GM12878 (cell line): ENCODE measurements around the gene TTLL7. TPM values are rescaled to one million over a fixed set of nuclear protein-coding genes. Genes with fewer than 3 reads are reported as not detected.

Source experiments
- ATAC-seq: fragments of 200-7000 bp; cut with Tn5 transposase; 3 replicates; pipeline ENCODE4 v1.9.1; 2020; ENCODE audit warnings: mild to moderate bottlenecking, moderate library complexity
- BruUV-seq: library from RNA; stranded (reverse); fragments of 400-500 nt; replicated peaks from 2 replicates; lab custom pipeline; 2021; lab: Mats Ljungman, UMichigan
- CTCF ChIA-PET: fragments of 300-600 bp; sonication (Branson Sonifier 250); formaldehyde crosslinking; extraction: SDS; loops from one replicate; lab custom pipeline; 2021; ENCODE audit warnings: inconsistent platforms; lab: Yijun Ruan, JAX
- POLR2A ChIA-PET: fragments of 350-600 bp; formaldehyde crosslinking; extraction: SDS; loops from one replicate; lab custom pipeline; 2021; ENCODE audit warnings: inconsistent platforms; lab: Charles Lee
- RAD21 ChIA-PET: fragments of 300-600 bp; sonication (Branson Sonifier 250); formaldehyde crosslinking; loops from one replicate; lab custom pipeline; 2023; ENCODE audit warnings: antibody characterized with exemption; ENCODE audit not compliant: unreplicated experiment; lab: Charles Lee
- SMC1A ChIA-PET: fragments of 300-600 bp; sonication (Branson Sonifier 250); formaldehyde crosslinking; loops from one replicate; lab custom pipeline; 2023; ENCODE audit not compliant: unreplicated experiment, uncharacterized antibody; lab: Charles Lee
- DNase-seq: peaks from one replicate; pipeline ENCODE4 v3.0.0-alpha.2; 2011; ENCODE audit warnings: low read depth, low spot score
- FAIRE-seq: peaks from 3 replicates; lab custom pipeline; 2011; peaks lifted over from hg19 to GRCh38; lab: Jason Lieb, UNC
- H2AFZ ChIP-seq: 2 replicates; pipeline ENCODE4 v1.6.0; 2011; ENCODE audit warnings: low read depth, low read length, control low read depth; ENCODE audit not compliant: control insufficient read depth
- H3K27ac ChIP-seq: 2 replicates; pipeline ENCODE4 v1.5.1; 2011; ENCODE audit warnings: control low read depth; ENCODE audit not compliant: control insufficient read depth, insufficient read depth
- H3K27me3 ChIP-seq, 2 experiments: replicated peaks in 1 of 2; 2 replicates each; pipeline versions ENCODE4 v1.6.0 to v1.6.1; 2011; ENCODE audit warnings: low read length in 1 of 2; ENCODE audit not compliant: control insufficient read depth in 2 of 2, insufficient read depth in 2 of 2
- H3K36me3 ChIP-seq, 2 experiments: 2 replicates each; pipeline ENCODE4 v1.5.1; 2011; ENCODE audit warnings: low read length in 1 of 2; ENCODE audit not compliant: control insufficient read depth in 2 of 2, insufficient read depth in 2 of 2
- H3K4me1 ChIP-seq: 2 replicates; pipeline ENCODE4 v1.6.1; 2011; ENCODE audit warnings: mild to moderate bottlenecking, low read length, moderate library complexity, mixed read lengths; ENCODE audit not compliant: control insufficient read depth, insufficient read depth
- H3K4me2 ChIP-seq: 2 replicates; pipeline ENCODE4 v1.6.0; 2011; ENCODE audit warnings: control low read depth; ENCODE audit not compliant: control insufficient read depth, insufficient read depth
- H3K4me3 ChIP-seq: fragments of 200-600 bp; sonication (generic); 2 replicates; pipeline ENCODE4 v1.5.1; 2016
- H3K79me2 ChIP-seq: 2 replicates; pipeline ENCODE4 v1.6.0; 2011; ENCODE audit warnings: low read length; ENCODE audit not compliant: control insufficient read depth, insufficient read depth
- H3K9ac ChIP-seq: 2 replicates; pipeline ENCODE4 v1.8.0; 2011; ENCODE audit warnings: low read length, control low read depth, mixed read lengths; ENCODE audit not compliant: control insufficient read depth, insufficient read depth
- H3K9me3 ChIP-seq: replicated peaks from 3 replicates; pipeline ENCODE4 v1.5.1; 2011; ENCODE audit warnings: mild to moderate bottlenecking, low read length; ENCODE audit not compliant: control insufficient read depth, insufficient read depth
- H4K20me1 ChIP-seq: 2 replicates; pipeline ENCODE4 v1.6.0; 2011; ENCODE audit not compliant: control insufficient read depth, insufficient read depth
- CHD1 ChIP-seq: IDR thresholded peaks from 2 replicates; pipeline ENCODE4 v1.6.1; 2012; ENCODE audit warnings: low read depth, low read length, improper control_type of control experiment
- CHD4 ChIP-seq: fragments of 200-600 bp; sonication (generic); IDR thresholded peaks from 2 replicates; pipeline ENCODE4 v1.6.1; 2016; ENCODE audit warnings: mild to moderate bottlenecking
- JUNB ChIP-seq: IDR thresholded peaks from 2 replicates; pipeline ENCODE4 v1.6.1; 2016; ENCODE audit warnings: antibody characterized with exemption, mild to moderate bottlenecking
- KDM1A ChIP-seq: fragments of 200-600 bp; sonication (generic); IDR thresholded peaks from 2 replicates; pipeline ENCODE4 v1.6.1; 2016; ENCODE audit warnings: borderline replicate concordance
- NBN ChIP-seq: fragments of 450-650 bp; IDR thresholded peaks from 2 replicates; pipeline ENCODE4 v1.6.1; 2016
- POLR2A ChIP-seq: IDR thresholded peaks from 2 replicates; pipeline ENCODE4 v1.6.1; 2011; ENCODE audit warnings: low read depth, mild to moderate bottlenecking, low read length
- RCOR1 ChIP-seq: conservative IDR thresholded peaks from 2 replicates; pipeline ENCODE4 v1.6.1; 2012; ENCODE audit warnings: low read depth, low read length, improper control_type of control experiment
- SIN3A ChIP-seq: IDR thresholded peaks from 2 replicates; pipeline ENCODE4 v1.6.1; 2012; ENCODE audit warnings: low read depth, low read length, improper control_type of control experiment
- SMAD1 ChIP-seq: fragments of 450-650 bp; IDR thresholded peaks from 2 replicates; pipeline ENCODE4 v1.6.1; 2018; ENCODE audit warnings: mild to moderate bottlenecking, low read depth; ENCODE audit not compliant: partially characterized antibody
- STAT3 ChIP-seq: IDR thresholded peaks from 2 replicates; pipeline ENCODE4 v1.6.1; 2011; ENCODE audit warnings: low read depth, low read length, improper control_type of control experiment
- TAF1 ChIP-seq: IDR thresholded peaks from 2 replicates; pipeline ENCODE4 v1.6.1; 2011; ENCODE audit warnings: mild to moderate bottlenecking, low read depth, low read length, borderline replicate concordance
- TBL1XR1 ChIP-seq: IDR thresholded peaks from 2 replicates; pipeline ENCODE4 v1.6.1; 2012; ENCODE audit warnings: low read depth, low read length, improper control_type of control experiment
- ZSCAN29 ChIP-seq: fragments of 450-650 bp; IDR thresholded peaks from 2 replicates; pipeline ENCODE4 v1.6.1; 2017; ENCODE audit warnings: mild to moderate bottlenecking, moderate library complexity
- WGBS: methylation state at CpG from one replicate; pipeline ENCODE4 v1.1.6; 2016; ENCODE audit warnings: low lambda C conversion rate; ENCODE audit not compliant: insufficient replicate concordance, insufficient coverage; ENCODE audit errors: missing lambda C conversion rate; 5-methylcytosine and 5-hydroxymethylcytosine counted together
- in situ Hi-C: fragments of 300-500 bp; cut with MboI; formaldehyde crosslinking; loops from 9 replicates; pipeline ENCODE4 v1.14.3; 2018; ENCODE audit warnings: mixed read lengths
- intact Hi-C: fragments of 100-400 bp; cut with micrococcal nuclease; formaldehyde crosslinking; loops from one replicate; pipeline ENCODE4 v1.14.2; 2022; ENCODE audit not compliant: unreplicated experiment
- polyA plus RNA-seq, 11 experiments: library from polyadenylated mRNA; depleted of rRNA in 4 of 11; unstranded in 6 of 11; stranded (reverse) in 5 of 11; fragments of >200 nt; fragmentation: Nextera tagmentation in 4 of 11; fragmentation: Illumina TruSeq in 1 of 11; extraction: Ambion mirVana in 4 of 11; extraction: Trizol in 1 of 11; gene quantifications; 1 replicate in 1 of 11; 2 replicates in 10 of 11; pipeline versions ENCODE4 v1.2.1 to v1.2.3, GENCODE V29; 2011 to 2016; ENCODE audit warnings: inconsistent platforms in 2 of 11, missing spikeins in 2 of 11, low read depth in 1 of 11
- total RNA-seq, 4 experiments: library from RNA; depleted of rRNA in 3 of 4; stranded (reverse); fragments of >200 nt in 3 of 4; fragmentation: Illumina TruSeq in 1 of 4; extraction: Trizol in 1 of 4; gene quantifications; 2 replicates each; pipeline versions ENCODE4 v1.2.1 to v1.2.3, GENCODE V29; 2013 to 2021

The TTLL7 gene
- total and polyA plus RNA-seq, 10 of the 15 experiments (the other 5 are each of a cell fraction or from before 2014, with no cell fraction given): 0.03 to 1.4 (median 0.61) TPM

DNA sequence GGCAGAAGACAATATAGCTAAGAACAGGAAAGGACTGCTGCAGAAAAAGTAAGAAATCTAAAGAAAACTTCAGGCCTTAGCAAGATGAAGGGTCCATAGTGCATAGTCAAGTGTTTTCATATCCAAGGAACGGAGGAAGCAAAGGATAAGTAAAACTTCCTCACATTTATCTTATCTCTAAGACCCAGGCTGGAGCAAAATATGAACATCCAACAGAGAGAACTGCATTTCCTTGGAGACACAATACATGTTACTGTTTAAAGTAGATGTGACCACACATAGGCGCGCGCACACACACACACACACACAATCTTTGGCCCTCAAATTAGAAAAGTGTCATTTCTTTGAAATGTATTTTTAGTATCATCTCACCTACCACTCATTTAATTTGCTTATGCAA lies 66.7 kb downstream of the TTLL7 start:
- Histone ChIP-seq H2AFZ (no peak overlapping the region), H3K36me3 (no peaks in the 10 kb centered on the region), H3K79me2 (no peaks in the 10 kb centered on the region), H4K20me1 (no peaks in the 10 kb centered on the region), H3K27me3 (no peaks in the 10 kb centered on the region; a peak in 1 of 4 replicates), H3K4me1 (no peaks in the 10 kb centered on the region), H3K4me3 (no peak overlapping the region), H3K4me2 (no peak overlapping the region), H3K9me3 (no peaks in the 10 kb centered on the region), H3K27ac (no peak overlapping the region), H3K9ac (no peak overlapping the region)
- SMC1A ChIA-PET: interaction anchor here (0.6 to 1.6 kb wide), 5 partner anchors 191 to 1285 kb away, joined by 3 to 10 read pairs (median 3); no protein-coding TSS in a partner anchor
- RAD21 ChIA-PET: interaction anchor here (1.2 to 2.8 kb wide), 2 partner anchors 190 to 501 kb away, joined by 6 to 11 read pairs; no protein-coding TSS in a partner anchor
- DNase-seq: no peak
- FAIRE-seq: no peak
- in situ Hi-C loops (loop anchor here (25.0 kb wide), 1 partner anchor 705 kb away; no protein-coding TSS in a partner anchor), intact Hi-C loops (loop anchor here (5.0 to 10.0 kb wide), 4 partner anchors 505 to 1003 kb away; no protein-coding TSS in a partner anchor)
- CTCF ChIA-PET: interaction anchor here (0.6 to 2.7 kb wide), 8 partner anchors 14 to 821 kb away, joined by 3 to 24 read pairs (median 4); no protein-coding TSS in a partner anchor
- BruUV-seq: no TSS peak
- ATAC-seq: no peak
- 57% methylated on average over 4 of the region's 4 CpGs for WGBS
- TF ChIP-seq RCOR1 (no peak), TAF1 (no peak), CHD4 (no peak), CHD1 (no peak), TBL1XR1 (no peak), NBN (no peak), KDM1A (no peak), SMAD1 (no peak), SIN3A (no peak), ZSCAN29 (no peak), STAT3 (no peak), POLR2A (no peak), JUNB (no peak)
- POLR2A ChIA-PET: no interaction called here
